Breast epithelium (tissue), 3 donors: ENCODE results near the gene CGB2.

Experiments used
- POLR2A ChIP-seq: fragments of 450-650 bp; IDR thresholded peaks from one replicate; pipeline ENCODE4 v1.6.1; 2016; ENCODE audit warnings: antibody characterized with exemption, mild to moderate bottlenecking, moderate library complexity
- POLR2AphosphoS5 ChIP-seq, 3 donors: sonication (generic); formaldehyde crosslinking; IDR thresholded peaks; one replicate each; pipeline ENCODE4 v1.6.1; 2017; ENCODE audit warnings: antibody characterized with exemption in 3 of 3

DNA sequence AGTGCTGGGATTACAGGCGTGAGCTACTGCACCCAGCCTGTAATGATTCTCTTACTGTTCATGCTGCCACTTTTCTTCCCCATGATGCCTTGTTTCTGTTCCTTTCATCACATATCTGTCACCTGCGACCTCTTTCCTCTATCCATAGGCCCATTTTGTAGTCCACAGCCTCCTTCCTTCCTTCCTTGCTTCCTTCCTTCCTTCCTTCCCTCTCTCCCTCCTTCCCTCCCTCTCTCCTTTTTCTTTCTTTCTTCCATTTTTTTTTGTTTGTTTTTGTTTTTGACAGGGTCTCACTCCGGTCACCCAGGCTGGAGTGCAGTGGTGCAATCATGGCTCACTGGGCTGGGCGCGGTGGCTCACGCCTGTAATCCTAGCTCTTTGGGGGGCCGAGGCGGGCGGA lies 42.8 kb upstream of the CGB2 start:
- TF ChIP-seq POLR2A (no peak), POLR2AphosphoS5 (IDR thresholded peaks at IDR 0.05) (no peak)
